GM12873 (cell line): ENCODE results near the gene GID8.

Experiments
- CTCF ChIP-seq: IDR thresholded peaks from 2 replicates; pipeline ENCODE4 v1.5.1; 2012; ENCODE audit warnings: low read depth, mild to moderate bottlenecking, moderate library complexity, low read length, control low read depth; ENCODE audit not compliant: insufficient read depth; ENCODE audit errors: missing control alignments

GID8 gene

DNA sequence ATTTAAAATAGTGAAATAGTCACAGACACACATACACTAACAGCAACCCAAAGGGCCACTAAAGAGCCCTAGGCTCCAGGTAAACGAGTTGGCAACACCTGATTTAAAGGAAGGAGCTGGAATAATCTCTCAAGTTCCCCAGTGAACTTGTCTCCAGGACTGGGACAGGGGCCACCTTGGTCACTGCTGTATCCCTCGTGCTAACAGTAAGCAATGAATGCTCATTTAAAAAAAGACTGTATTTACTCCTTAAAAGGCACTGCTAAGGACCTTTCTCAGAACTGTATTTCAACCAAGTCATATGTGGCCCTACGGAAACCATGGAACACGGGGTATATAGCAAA is 12.9 kb upstream of the GID8 start:
- no peak for TF ChIP-seq CTCF

DNA sequence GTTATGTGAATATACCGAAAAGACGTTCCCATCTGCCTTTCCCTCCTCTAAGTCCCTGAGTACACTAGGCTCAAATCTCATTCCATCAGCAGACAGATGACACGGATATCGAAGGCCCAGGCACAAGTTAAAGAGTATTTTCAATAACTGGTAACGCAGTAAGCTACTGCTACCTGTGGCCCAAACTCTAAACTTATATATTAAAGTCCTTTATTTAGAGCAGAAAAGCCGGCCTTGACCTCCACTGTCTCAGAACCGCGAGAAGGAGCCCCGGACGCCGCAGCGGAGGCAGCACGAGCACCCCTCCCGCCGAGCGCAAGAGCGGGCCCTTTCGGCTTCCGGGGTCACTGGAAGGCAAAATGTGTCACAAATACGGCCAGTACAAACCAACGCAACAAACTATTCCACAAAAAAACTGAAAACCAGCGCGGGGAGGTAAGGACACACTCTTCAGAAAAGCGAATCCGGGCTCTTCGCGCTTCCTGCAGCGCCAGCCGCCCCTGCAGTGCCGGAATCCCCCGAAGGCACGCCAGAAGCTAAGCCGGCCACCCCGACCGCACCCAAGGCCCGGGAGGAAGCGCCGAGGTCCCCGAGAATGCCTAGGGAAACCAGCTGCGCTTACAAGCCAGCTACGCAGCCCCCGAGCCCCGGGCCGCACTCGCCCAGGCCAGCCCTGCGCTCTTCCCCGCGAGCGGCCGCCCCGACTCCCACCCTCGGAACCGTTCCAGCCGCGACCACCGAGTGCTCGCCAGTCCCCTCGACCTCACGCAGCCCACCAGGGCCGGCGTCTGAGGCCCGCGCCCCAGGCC is 12.3 kb upstream of the GID8 start:
- no peak for TF ChIP-seq CTCF

GRCh38 chr20:62926229-62927127 is 11.5 kb upstream of the GID8 start, which contains the start of gene DIDO1:
Gene DIDO1, minus strand, starts transcription at chr20:62926505.
- TF ChIP-seq CTCF, result peak; percentile 58

DNA sequence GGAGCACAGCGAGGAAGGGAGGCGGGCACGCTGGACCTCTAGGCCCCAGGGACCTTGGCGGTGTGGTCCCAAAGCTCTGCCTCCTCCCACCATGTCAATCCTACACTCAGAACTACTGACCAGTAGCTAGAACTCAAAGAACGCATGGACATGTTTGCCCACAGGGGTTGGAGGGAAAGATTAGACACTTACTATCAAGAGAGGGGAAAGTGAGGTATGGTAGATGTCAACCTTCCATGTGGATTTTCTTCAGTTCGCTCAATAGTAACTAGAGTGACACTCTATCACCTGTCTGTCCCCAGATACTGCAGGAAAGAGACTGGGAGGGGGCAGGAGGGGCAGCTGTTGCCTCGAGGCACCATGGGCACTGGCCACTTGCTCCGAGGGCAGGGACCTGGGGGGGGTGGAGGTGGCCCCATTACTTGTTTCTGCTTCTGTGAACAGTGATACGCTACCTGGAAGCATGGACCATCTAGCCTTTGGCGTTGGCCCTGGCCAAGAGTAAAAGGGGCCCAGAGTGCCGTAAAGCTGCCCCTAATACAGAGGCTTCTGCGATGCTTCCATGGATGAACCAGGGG is 10.7 kb upstream of the GID8 start:
- no peak for TF ChIP-seq CTCF

- TF ChIP-seq CTCF, result no peak
Measured at GRCh38 chr20:62928246-62928939, 9.6 kb upstream of the GID8 start.

DNA sequence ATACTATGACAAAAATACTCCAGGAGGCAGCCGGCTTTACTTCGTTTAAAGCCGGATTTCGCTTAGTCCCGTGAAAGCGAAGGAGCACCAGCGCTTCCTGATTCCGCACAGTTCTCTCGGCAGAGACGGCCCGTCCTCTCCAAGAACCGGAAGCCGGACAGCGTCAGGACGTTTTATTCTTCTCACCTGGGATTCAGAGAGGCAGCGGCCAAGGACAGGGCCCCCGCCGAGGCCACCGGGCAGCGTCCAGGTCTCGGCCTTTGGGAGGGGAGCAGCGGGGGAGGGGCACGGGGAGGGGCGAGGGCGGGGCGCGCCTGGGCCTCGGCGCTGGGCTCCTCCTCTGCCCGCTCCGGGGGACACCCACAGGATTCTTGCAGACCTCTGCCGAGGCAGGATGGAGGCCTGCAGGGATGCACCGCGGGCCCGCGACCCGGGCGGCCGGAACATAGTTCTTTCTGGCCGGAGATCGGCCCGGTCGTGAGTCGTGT is 8.9 kb upstream of the GID8 start:
- TF ChIP-seq CTCF, result no peak
